Cerebellar nuclear complex (tissue), 1 donor: ENCODE data around the gene NTSR1.

ENCODE experiments used
- DNase-seq, 2 experiments: peaks; one replicate each; lab custom pipeline; 2025; lab: John Stamatoyannopoulos, UW

Gene NTSR1

DNA sequence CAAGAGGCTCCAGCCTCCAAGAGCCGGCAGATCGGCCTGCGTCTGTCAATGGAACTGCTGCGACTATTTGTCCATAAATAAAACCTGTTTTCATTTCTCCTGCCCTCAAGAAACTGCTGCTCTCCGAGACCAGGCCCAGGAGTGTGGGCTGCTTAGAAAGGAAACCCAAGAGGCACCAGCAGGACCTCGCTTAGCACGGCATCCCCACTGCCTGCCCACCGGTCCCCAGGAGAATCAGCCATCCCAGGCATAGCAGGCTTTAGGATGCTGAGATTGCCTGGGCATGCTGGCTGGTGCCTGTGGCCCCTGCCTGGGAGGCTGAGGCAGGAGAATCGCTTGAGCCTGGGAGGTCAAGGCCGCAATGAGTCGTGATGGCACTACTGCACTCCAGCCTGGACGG is 17.6 kb downstream of the NTSR1 start:
- DNase-seq: no peak

DNA sequence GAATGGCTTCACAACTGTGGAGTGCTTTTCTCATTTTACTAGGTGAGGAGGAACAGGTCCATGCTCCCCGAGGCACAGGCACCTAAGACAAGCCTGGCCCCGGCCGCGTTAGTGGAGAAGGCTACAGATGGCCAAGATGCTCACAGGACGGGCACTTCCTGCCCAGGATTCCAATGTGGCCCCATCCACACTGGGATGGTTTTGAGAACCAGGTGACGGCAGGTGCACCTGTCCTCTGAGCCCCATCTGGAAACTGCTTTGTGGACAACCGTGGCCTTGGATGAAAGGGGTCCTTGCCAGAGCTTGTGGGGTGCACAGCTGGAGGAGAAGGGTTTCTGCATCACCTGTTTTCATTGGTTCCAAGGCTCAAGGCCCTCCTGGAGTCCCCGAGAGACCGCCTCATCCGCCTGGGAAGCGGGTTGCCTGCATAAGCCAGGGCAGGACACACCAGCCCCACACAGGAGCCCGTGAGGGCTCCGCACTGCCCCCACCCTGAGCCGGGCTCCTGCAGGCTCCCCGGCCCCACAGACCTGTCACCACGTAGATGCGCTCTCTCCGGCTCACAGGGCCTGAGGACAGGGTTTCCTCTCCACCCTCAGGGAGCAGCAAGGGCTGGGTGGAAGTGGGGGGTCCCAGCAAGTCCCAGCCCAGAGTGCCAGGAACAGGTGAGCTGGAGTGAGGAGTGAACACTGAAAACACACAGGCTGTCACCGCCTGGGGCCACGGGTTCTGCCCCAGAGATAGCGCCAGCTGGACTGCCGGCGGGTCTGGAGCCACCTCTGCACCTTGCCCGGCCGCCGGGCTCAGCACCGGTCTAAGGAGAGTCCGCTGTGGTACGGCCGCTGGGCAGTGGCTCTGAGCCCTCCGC is 18.3 kb downstream of the NTSR1 start:
- DNase-seq: no peak

DNA sequence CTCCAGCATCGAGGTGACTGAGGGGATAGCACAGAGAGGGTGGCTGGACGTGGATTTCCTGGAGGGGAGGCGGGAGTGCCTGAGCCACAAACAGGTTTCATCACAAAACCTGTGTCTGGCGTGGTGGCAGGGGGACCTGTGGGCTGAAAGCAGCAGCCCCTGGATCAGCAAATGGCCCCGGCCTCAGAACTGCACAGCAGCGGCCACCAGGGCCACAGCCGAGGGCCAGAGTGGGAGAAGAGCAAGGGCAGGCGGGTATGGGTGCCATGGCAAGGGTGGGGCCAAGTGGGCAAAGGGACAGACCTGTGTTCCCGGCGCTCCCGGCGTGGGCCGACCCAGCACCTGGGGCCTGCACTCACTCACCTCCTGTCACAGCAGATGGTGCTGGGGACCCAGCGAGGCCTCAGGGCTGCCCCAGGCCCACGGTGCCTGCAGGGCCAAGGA is 19.0 kb downstream of the NTSR1 start:
- no peak for DNase-seq

DNA sequence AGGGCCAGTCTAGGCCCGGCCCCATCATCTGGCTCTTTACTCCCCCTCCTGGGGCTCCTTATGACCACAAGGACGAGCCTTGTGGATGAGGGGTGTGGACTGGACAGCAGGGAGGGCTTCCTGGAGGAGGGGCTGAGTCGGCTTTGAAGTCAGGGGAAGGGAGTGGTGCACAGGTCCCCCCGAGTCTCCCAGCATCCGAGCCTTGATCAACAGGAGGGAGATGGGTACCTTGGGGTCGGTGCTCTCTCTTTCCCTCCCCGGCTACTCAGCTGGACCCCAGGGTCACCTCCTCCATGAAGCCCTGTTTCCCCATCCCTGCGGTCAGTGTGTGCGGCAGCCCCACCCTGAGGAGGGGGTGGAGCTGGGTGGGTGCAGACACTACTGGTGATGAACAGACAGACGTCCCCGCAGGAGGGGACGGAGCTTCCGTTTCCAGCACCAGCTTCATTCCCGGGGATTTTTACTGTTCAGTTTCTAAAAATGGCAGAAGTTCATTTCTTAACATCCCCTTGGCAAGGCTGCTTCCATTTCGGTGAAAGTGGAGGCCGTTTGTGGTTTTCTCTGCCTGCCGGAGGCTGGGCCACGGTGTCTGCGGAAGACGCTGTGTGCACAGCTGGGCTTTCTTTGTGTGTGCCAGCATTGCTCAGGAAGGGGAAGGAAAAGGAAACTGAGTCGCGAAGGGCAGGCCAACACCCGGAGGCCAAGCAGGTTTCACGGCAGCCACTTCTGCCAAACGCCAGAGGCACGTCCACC is 19.6 kb downstream of the NTSR1 start:
- DNase-seq: no peak

DNA sequence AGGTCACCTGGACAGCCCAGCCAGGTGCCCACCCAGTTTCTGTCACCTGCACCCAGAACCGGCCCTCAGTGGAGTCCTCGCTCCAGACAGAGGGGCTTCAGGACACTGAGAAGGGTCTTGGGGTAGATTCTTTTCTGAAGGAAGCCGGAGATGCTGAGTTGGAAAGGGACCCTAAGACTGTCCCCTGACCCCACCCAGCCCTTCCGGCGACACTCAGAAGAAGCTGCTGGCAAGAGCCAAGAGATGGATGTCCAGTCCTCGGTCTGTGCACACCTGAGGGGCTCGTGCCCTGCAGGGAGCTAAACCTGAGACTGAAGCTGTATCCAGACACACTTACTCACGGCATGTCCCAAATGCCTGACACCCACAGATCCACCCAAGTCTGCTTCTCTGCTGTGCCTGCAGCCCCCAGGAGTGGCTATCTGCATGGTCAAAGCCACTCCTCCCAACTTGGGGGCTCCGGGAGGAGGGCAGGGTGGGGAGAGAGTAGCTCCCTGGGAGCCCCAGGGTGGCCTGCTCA is 20.2 kb downstream of the NTSR1 start:
- no peak for DNase-seq

DNA sequence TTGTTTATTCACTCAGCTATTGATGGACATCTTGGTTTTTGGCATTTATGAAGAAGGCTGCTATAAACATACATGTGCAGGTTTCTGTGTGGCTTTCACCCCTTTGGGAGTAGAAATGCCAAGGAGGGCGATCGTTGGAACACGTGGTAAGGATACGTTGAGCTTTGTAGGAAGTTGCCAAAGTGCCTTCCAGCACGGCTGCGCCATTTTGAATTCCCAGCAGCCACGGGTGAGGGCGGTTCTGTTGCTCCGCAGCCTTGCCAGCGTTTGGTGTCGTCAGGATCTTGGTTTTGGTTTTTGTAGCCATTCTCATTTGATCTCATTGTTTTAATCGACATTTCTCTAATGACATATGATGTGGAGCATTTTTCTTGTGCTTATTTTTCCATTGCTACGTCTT is 21.8 kb downstream of the NTSR1 start:
- DNase-seq: no peak

DNA sequence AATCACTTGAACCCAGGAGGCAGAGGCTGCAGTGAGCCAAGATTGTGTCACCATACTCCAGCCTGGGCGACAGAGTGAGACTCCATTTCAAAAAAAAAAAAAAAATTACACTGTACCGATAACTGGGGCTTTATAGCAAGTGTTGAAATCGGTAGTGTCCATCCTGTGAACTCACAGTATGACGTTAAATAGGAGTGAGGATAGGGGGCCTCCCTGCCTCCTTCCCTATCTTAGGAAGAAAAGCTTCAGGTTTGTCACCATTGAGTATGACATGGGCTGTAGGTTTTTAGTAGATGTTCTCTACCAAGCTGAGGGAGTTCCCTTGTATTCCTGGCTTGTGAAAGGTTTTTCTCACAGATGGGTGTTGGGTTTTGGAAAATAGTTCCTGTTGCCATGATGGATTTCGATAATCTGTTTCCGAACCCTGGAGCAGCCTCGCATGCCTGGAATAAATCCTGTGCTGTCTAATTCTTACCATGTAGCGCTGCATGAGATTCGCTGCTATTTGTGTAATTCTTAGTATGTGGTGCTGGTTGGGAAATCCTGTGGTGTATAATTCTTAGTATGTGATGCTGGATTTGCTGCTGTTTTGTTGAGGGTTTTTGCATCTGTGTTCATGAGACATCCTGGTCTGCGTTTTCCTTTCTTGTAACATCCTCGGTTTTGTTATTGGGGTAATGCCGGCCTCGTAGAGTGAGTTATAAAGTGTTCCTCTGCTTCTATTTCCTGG is 23.6 kb downstream of the NTSR1 start:
- no peak for DNase-seq

DNA sequence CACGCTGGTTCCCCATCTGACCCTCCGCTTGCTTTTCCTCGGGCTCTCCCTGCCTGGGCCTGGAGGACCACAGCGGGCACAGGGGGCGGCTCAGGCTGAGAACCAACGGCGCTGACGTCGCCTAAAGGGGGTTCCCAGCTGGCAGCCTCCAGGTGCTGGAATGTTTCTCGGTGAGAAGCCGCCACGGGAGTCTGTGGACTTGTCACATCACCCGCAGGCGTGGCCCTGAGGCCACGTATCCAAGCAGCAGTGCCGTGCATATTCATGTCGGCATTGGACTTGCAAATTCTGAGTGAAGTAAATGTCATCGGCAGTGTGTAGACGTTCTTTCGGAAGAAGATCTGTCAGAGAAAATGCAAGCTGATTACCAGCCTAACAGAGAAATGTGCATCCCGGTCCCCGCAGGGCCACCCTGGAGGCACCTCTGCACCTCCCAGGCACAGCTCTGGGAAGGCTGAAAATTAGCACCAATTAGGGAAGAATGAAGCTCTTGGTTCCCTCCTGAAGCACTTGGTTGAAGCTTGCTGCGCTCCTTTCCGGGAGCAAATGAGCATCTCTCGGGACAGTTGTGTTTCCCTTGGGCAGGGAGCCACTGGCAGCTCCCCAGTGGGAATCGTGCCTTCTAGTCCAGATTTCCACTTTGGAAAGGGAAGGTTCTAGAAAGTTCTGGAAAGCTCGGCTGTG is 24.3 kb downstream of the NTSR1 start:
- no peak for DNase-seq

DNA sequence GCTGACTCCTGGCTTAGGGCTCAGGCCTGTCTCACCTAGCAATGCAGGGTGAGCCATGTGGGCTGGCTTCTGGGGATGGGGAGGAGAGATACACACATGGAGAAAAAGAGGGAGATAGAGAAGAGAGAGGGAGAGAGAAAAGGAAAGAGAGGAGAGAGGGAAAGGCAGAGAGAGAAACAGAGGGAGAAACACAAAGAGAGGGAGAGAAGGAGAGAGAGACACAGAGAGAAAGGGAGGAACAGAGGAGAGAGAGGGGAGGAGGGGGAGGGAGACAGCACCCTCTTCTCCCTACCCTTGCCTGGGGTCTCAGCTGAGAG is 24.8 kb downstream of the NTSR1 start:
- no peak for DNase-seq

DNA sequence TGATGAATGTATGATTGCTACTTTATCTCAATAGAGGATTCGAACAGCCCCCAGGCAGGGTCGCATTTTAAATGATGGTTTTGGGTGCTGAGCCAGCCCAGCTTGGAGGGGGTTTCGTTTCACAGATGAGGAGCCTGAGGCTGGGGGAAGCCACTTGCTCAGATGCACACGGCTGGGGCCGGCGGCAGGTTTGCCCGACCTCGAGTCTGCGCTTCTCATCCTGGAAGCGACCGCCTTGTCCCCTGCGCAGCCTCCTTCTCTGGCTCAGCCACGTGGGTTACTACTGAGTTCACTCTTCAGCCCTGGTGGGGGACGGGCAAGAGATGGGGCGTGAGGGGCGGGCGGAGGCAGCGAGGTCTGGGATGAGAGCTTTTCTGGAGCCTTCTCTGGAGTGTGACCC is 25.3 kb downstream of the NTSR1 start:
- no peak for DNase-seq

DNA sequence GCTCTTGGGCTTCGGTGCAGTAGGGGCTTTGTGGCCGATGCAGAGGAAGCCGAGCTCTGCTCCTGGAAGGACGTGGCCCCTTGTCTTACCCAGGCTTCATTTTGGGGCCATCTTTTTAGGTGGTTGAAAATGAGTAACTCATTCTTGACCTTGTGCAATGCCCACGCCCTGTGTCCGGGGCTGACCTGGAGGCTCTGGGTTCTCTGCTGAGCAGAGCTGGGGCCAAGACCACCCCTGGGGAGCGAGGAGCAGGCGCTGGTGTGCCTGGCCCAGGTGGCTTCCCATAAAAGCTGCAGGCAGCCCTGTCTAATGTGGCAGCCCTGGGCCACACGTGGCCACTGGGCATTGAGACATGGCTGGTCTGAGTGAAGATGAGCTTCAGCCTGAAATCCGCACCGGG is 25.7 kb downstream of the NTSR1 start:
- DNase-seq: no peak

DNA sequence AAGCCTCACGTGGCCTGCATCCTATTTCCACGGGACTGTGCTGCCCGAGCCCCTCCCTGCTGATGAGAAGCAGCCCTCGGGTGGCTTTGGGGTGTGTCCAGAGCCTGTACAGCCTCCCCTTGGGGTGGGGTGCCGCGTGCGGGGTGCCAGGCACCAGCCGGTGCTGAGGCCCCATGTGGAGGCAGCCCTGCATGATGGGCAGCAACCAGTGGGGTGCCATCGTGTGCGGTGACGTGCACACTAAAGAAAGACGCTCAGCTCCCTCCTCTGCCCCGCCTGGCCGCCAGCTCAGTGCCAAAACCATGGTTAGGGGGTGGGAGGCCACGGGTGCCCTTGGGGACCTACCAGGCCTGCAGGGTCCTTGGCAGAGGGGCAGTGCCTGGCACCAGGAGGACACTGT is 26.2 kb downstream of the NTSR1 start:
- no peak for DNase-seq

DNA sequence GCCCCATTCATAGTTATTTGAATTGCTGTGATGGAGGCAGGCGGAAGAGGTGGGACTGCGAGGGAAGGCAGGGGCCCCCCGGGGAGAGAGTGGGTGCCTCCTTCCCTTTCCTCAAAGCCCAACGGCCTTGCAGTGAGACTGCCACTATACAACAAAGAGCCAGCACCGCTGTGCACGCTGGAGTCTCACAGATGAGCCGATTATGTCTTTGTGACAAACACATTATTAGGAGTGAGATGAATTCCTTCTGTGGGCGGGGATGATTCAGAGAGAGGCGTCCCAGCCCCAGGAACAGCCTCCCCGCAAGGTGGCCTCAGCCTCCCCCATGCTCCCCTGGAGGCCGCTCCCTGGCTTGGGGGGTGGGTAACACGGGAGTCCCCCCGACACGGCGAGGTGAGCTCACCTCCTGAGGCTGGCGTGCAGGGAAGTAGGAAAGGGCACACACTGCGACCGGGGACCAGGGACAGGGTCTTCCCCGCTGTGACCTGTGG is 26.7 kb downstream of the NTSR1 start:
- no peak for DNase-seq

DNA sequence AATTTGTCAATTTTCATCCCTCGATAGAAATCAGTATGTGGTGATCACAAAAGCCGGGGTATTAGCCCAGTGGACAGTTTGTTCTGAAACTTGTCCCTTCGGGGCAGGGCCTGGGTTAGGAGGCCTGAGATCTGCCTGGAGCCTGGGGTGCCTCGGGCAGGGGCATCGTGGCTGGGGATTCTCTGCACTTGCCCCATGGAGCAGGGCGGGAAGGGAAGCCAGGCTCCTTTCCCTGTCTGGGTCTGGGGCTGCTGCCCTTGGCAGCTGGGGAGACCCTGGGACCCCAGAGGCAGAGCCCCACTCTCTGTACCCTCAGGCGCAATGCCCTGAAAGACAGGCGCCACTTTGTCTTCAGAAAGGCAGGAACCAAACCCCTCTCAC is 27.4 kb downstream of the NTSR1 start:
- no peak for DNase-seq

DNA sequence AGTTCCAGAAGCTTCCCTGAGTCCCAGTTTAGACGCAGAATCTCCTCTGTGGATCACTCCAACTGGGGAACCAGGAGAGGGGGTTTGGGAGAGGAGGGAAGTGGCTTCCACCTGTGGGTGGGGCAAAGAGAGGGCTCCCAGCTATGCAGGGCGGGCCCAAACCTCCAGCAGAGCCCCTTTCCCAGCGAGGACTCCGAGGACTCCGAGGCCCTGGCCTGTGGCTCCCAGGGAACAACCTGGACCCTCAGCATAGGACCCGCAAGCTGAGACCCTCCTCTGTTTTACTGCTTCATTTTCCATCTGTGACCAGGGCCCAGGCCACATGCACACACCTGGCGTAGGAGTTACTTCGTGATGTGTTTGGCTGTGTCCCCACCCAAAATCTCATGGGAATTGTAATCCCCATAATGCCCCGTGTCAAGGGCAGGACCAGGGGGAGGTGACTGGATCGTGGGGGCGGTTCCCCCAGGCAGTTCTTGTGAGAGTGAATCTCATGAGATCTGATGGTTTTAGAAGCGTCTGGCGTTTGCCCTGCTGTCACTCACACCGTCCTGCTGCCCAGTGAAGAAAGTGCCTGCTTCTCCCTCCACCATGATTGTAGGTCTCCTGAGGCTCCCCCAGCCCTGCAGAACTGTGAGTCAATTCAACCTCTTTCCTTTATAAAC is 27.9 kb downstream of the NTSR1 start:
- DNase-seq: no peak

DNA sequence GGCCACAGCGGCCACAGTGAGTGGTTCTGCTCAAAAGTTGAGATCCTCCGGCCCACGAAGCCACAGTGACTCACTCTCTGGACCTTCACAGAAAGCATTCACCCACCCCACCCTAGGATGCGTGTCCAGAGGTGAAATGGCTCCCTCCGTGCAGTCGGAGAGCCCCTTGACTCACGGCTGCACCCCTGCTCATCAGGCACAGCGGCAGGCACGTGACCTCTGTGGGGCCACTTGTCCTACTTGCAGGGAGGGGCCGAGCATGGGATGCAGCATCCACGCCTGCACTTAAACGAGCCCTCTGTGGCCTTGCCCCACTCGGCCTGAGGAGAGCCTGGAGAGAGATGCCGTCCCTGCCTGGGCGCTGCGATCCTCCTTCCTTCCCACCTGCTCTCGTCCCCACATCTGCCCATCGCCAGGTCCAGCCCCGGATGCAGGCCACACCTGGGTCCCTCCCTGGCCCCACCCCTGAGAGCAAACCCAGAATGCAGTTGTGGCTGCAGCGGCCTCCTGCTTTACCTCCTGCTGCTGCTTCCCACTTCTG is 28.7 kb downstream of the NTSR1 start:
- no peak for DNase-seq

DNA sequence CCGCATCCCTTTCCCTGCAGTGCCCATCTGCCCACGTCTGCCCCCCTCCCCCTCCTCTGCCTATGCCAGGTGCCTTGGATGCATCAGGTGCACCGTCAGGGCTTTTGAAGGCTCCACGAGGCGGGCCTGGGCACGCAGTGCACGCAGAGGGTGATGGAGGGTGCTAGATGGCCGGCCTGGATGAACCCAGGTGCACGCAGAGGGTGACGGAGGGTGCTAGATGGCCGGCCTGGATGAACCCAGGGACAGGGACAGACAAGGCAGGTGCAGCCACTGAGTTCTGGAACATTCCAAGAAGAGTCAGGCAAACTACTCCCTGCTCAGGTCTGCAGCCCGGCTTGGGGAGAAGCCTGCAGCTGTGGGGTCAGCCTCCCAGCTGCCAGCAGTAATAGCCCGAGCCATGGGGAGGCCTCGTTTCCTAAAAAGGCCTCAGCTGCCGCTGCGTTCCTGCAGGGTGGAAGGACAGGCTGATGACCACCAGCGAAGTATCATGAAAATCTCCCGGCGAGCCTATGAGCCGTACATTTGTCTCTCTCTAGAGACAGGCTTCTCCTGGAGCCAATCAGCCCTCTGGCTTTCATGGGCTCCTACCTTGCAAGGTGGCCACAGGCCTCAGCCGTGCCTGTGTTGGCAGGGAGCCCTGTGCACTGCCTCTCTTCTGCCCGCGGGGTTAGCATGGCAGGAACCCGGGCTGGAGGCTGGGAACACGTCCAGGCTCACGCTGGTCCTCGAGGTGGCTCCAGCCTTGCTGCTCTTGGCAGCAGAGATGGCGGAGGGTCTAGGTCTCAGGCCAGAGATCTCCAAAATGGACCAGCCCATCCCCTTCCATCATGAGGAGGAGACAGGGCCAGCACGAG is 29.6 kb downstream of the NTSR1 start:
- no peak for DNase-seq

DNA sequence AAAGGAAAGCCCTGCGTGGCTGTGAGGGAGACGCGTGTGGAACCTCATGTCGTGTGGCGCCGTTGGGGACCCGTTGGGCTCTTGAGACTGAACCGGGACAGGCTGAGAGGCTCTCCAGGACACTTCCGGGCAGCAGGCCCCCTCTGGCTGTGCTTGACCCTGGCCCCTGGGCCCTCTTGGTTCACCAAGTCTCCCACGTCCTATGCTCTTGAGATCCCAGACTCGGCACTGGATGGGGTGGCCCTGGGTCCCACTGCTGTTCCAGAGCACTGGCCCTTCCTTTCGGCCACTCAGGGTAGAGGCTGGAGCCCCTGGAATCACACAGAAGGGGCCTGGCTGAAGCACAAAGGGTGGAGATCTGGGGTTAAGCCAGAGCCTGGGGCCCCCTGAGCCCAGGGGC is 30.4 kb downstream of the NTSR1 start:
- no peak for DNase-seq

DNA sequence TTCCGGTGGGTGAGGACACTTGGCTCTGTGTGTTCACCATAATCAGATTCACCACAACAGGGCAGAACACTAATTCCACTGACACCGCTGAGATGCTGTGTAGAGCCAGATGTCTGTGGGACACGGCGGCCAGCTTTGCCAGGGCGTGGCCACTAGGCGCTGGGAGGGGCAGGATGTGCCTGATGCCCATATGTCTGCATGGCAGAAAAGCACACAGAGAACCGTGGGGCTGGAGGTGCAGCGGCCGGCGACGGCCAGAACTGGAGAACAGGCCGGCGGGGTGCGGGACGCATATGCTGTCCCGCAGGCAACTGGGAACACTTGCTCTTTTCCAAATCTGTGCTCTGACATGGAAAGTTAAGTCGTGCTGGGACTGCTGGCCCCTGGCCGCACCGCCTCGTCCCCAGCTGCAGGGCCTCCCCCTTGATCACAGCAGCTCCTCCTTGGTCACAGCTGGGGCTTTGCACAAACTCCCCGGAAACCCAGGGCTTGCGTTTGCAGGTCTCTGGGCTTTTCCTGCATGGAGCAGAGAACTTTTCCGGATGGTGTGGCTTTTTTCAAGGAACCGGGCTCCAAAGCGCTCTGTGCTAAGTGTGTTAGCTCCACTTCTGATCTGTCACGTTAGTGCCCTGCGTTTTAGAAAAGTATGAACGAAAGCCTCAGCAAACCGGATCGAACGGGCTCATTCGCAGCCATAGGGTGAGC is 31.1 kb downstream of the NTSR1 start:
- no peak for DNase-seq
